ENCODE results near the gene CLDND1.

The CLDND1 gene

DNA sequence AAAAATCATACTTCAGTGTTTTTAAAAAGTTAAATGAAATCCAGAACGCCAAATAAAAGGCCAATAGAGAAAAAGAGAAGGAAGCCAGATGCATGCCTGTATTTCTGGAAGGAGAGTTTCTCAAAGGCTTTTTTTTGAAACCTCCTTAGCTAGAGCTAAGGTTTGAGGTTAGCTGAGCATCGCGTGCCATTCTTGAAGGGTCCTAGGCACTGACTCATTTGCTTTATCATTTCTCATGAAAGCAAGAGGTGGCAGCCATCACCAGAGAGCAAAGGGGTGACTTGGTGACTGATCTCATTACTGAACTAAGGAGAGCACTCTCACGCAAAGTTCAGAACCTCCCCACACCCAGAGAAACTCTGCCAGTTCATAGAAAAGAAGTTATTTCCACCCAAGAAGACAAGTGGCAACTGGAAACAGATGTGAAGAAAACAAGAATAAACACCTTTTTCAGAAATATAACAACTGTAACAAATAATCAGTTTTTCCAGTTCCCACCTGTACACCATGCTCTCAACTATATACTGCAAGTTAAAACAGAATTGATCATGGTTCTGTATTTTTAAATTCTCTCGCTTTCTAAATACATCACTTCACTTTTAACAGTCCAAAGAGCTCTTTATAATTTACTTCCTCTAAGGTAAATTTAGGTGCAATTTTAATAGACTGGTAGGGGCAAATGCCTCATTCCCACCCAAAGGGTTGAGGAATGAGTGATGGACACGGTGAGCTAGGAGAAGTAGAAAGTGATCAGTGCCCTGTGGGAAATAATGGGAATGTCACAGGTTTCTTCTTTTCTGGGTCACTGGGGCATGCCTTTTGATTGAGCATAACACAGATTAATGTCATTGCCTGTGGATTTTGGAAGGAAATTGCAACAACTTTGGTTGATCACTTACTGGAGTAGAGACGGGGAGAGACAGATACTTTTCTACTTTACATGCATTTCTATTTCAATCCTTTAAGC is 33.7 kb upstream of the CLDND1 start:
- Mint-ChIP-seq H3K27ac (peak overlapping the region; percentile 88), H3K27me3 (peaks cover 8 to 10% of the 10 kb centered on the region in 2 donors), H3K36me3 (peaks cover 2 to 3% of the 10 kb centered on the region in 2 donors), H3K4me3 (peak overlapping the region; percentile 52 to 67), H3K9me3 (peaks cover 0 to 1% of the 10 kb centered on the region in 2 donors), H3K4me1 (peaks cover 7 to 37% of the 10 kb centered on the region in 2 donors)
- peak; percentile 64 for DNase-seq
- ATAC-seq (replicated peaks), result peak; percentile 92 to 95

DNA sequence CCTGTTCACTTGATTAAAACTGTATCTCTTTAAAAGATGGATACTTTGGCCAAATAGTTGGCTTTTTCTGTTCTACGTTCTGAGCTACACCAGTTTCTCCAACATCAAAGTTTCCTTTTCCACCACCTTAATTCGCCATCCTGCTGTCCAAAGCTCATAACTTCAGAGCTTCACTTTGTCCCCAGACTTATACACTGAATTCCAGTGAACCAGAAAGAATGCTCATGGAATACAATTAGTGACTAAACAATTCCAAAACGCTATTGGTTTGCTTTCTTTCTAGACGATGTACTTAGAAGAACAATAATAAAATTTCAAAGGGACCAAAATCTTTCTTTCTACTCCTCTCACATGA is 32.3 kb upstream of the CLDND1 start:
- DNase-seq (no peak), ATAC-seq (replicated peaks) (no peak)
- peaks cover 4 to 31% of the 10 kb centered on the region in 2 donors for H3K4me1 Mint-ChIP-seq
- peaks cover 10 to 12% of the 10 kb centered on the region in 2 donors for H3K27me3 Mint-ChIP-seq
- no peak overlapping the region for H3K27ac Mint-ChIP-seq
- H3K36me3 Mint-ChIP-seq, result peaks cover 2 to 3% of the 10 kb centered on the region in 2 donors
- H3K9me3 Mint-ChIP-seq, result peaks cover 0 to 1% of the 10 kb centered on the region in 2 donors
- no peak overlapping the region for H3K4me3 Mint-ChIP-seq

DNA sequence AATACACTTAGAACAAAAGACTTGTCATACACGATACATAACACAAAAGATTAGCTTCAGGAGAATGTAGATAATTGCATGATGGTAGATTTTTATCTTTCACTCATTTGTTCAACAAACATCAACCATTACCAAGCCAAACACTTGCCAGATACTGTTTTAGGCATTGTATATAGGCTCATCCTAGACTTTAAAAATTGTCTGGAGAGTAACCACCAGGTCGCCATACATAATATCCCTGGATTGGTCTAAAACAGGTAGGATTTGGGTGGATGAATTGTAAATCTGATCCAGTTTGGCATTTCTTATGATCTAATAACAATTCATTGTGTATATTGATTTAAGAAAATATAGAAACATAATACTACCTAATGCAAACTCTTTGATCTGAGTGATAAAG is 31.9 kb upstream of the CLDND1 start:
- H3K27ac Mint-ChIP-seq, result peak overlapping the region; percentile 25
- peaks cover 12 to 13% of the 10 kb centered on the region in 2 donors for H3K27me3 Mint-ChIP-seq
- H3K4me3 Mint-ChIP-seq, result no peak overlapping the region
- H3K4me1 Mint-ChIP-seq, result peaks cover 4 to 31% of the 10 kb centered on the region in 2 donors
- H3K36me3 Mint-ChIP-seq, result peaks cover 2 to 3% of the 10 kb centered on the region in 2 donors
- no peak for DNase-seq
- peaks cover 0 to 1% of the 10 kb centered on the region in 2 donors for H3K9me3 Mint-ChIP-seq
- no peak for ATAC-seq (replicated peaks)

DNA sequence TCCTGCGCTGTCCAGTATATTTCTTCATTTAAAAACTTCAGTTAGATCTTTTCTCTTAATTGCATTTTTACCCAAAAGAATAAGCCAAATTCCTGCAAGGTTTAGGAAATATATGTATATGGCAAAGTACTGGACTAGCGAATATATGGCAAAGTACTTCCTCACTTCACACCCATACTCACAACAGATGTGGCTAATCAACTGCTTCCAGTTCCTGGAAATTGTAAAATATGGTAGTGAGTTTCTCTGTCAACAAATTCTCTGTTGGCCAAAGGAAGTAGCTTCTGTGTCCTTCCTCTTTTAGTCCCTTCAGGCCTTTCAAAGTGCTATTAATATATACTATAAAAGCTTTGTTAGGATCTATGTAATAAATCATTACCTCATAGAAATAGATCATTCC is 31.1 kb upstream of the CLDND1 start:
- peaks cover 2 to 3% of the 10 kb centered on the region in 2 donors for H3K36me3 Mint-ChIP-seq
- DNase-seq (no peak), ATAC-seq (replicated peaks) (no peak)
- H3K4me3 Mint-ChIP-seq, result no peak overlapping the region
- H3K27ac Mint-ChIP-seq, result no peak overlapping the region
- peaks cover 12 to 18% of the 10 kb centered on the region in 2 donors for H3K27me3 Mint-ChIP-seq
- peaks cover 4 to 31% of the 10 kb centered on the region in 2 donors for H3K4me1 Mint-ChIP-seq
- H3K9me3 Mint-ChIP-seq, result peaks cover 0 to 1% of the 10 kb centered on the region in 2 donors

DNA sequence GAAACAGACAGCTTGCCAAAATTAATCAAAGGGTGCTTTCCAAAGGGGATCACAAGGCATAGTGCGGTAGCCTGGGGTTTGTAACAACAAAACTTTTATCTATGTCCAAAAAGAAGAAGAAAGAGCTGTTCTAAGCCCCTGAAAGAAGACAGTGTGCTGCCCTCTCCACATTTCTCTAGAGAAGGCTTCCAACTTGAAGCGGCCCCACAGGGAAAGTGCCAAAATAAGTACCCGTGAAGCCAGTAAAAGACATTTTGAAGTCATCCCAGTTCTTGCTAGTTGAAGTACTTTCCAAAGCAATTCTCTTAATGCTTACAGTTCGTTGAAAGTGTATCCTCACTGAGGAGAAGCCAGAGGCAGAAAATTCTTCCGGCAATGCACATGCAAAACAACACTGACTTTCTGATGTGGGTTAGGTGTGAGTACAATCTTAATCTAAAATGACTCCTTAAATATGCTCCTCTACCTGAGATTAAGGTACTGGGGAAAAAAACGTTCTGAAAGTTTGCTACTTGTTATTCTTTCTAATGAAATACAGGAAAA is 30.4 kb upstream of the CLDND1 start:
- Mint-ChIP-seq H3K9me3 (peaks cover 0 to 1% of the 10 kb centered on the region in 2 donors), H3K4me1 (peaks cover 4 to 31% of the 10 kb centered on the region in 2 donors), H3K27me3 (peaks cover 8 to 18% of the 10 kb centered on the region in 2 donors), H3K36me3 (peaks cover 2 to 3% of the 10 kb centered on the region in 2 donors), H3K27ac (no peak overlapping the region), H3K4me3 (no peak overlapping the region)
- ATAC-seq (replicated peaks), result no peak
- no peak for DNase-seq

DNA sequence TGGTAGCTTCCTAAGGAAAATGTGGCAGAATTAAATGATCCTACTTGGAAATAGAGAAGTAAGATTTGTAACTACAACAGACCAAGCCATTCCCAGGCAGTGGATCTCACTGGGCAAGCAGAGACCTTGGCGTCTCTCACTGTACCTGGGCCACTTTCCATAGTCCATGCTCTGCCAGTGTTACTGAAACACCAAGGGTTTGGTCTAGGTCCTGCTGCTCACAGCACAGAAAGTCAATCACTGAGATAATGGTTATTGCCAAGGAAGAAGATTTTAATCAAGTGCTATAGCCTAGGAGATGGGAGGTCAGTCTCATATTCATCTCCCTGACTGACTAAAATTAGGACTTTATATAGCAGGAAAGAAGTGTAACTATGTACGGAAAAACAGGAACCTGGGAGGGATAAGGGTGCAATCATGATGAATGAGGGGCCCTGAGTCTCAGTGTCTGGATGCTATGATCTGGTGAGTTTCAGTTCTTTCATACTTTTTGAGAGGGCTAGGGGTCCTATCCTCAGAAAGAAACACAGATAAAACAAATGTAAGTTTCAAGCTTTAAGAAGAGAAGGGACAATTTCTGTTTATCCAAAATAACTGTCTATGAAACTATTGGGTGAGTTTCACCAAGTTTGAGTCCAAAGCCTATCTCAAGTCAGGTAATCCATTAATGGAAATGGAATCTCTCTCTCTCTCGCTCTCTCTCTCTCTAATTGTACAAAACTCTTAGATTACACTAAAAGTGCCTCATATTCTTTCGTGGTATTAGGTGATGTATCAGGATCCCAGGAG is 29.7 kb upstream of the CLDND1 start:
- peaks cover 0 to 1% of the 10 kb centered on the region in 2 donors for H3K9me3 Mint-ChIP-seq
- DNase-seq, result no peak
- H3K4me1 Mint-ChIP-seq, result peaks cover 4 to 27% of the 10 kb centered on the region in 2 donors
- ATAC-seq (replicated peaks), result no peak
- H3K27me3 Mint-ChIP-seq, result peaks cover 4 to 18% of the 10 kb centered on the region in 2 donors
- H3K36me3 Mint-ChIP-seq, result peaks cover 2 to 3% of the 10 kb centered on the region in 2 donors
- peak overlapping the region; percentile 73 for H3K27ac Mint-ChIP-seq
- H3K4me3 Mint-ChIP-seq, result no peak overlapping the region

DNA sequence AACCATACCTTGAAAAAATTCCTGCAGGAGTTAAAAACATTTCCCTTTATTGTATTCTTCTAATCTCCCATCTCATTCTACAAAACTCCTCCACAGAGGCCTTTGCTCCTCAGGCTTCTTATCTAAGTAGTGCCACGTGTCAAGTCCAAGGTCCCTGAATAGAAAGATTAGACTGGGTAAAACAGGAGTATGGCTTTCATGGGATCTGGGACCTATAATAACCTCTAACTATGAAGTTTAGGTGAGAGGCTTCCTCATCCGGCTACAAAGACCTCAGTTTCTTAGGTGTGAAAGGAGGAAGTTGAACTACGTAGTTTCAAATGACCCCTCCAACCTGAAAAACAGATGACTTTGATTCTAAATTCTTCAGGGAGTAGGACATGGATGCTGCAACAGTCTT is 29.1 kb upstream of the CLDND1 start:
- DNase-seq, result no peak
- Mint-ChIP-seq H3K9me3 (peaks cover 0 to 1% of the 10 kb centered on the region in 2 donors), H3K4me1 (peaks cover 4 to 21% of the 10 kb centered on the region in 2 donors), H3K27ac (peak overlapping the region; percentile 73), H3K36me3 (peaks cover 2 to 3% of the 10 kb centered on the region in 2 donors), H3K4me3 (no peak overlapping the region), H3K27me3 (peaks cover 4 to 15% of the 10 kb centered on the region in 2 donors)
- no peak for ATAC-seq (replicated peaks)

DNA sequence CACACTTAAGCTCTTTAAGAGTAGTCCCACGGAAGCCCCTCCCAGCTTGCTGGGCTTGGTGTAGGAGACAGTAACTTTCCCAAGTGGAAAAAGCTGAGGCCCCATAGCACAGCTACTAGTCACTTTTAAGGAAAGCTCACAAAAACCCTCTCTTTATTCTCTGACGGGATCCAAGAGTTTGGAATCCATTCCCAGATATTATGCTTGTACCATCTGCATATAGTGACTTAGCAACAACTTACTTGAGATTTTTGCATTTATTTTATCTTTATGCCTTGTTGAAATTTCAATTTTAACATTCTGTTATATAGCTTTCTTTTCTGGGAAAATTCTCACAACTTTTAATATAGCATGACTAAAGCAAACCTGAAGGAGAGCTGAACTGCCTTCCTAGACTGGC is 28.5 kb upstream of the CLDND1 start:
- ATAC-seq (replicated peaks), result no peak
- H3K27me3 Mint-ChIP-seq, result peaks cover 4 to 16% of the 10 kb centered on the region in 2 donors
- no peak for DNase-seq
- no peak overlapping the region for H3K27ac Mint-ChIP-seq
- peaks cover 2 to 3% of the 10 kb centered on the region in 2 donors for H3K36me3 Mint-ChIP-seq
- H3K4me3 Mint-ChIP-seq, result no peak overlapping the region
- H3K9me3 Mint-ChIP-seq, result peaks cover 0 to 1% of the 10 kb centered on the region in 2 donors
- peaks cover 5 to 16% of the 10 kb centered on the region in 2 donors for H3K4me1 Mint-ChIP-seq

DNA sequence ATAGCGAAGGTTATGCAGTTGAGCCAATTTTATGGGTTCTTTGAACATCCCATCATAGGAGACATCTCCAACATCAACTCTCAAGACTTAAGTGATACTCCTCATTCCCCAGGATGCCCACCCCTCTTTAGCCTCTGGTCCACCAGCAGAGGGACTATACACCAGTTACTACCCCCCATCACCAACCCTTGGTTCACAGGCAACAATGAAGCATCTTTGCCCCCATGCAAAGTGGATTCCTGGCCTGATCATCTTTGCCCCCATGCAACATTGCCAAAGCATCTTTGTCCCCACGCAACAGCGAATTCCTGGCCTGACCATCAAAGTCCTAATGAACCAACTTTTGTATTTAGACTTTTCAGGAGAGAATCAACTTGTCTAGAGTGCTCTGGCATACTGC is 28.1 kb upstream of the CLDND1 start:
- H3K9me3 Mint-ChIP-seq, result peaks cover 0 to under 1% of the 10 kb centered on the region in 2 donors

DNA sequence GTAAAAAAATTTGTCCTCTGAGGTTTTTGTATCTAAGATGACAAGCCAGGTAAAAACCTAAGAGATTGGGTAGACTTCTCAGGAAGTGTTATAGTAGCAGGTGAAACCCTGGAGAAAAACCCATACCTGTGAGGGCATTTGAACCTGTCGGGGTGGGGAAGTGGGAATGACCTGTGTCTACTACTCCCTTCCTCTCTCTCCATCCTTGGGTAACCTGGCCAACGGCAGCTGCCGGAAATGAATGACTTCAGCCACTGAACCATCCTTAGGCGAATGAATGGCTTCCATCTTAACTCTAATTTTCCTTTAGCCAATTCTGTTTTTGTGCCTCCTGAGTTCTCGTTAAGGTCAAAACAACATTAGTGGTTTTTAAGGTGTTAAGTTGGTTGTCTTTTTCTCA is 25.8 kb upstream of the CLDND1 start:
- Mint-ChIP-seq H3K27ac (no peak overlapping the region), H3K4me1 (peaks cover 3 to 8% of the 10 kb centered on the region in 2 donors), H3K27me3 (peaks cover 4 to 14% of the 10 kb centered on the region in 2 donors), H3K36me3 (no peaks in the 10 kb centered on the region), H3K9me3 (no peaks in the 10 kb centered on the region), H3K4me3 (no peak overlapping the region)
- DNase-seq (no peak), ATAC-seq (replicated peaks) (no peak)

More for the DNA sequence above, 28.1 kb upstream of the CLDND1 start:
- H3K4me1 Mint-ChIP-seq, result peaks cover 5 to 11% of the 10 kb centered on the region in 2 donors
- no peak for ATAC-seq (replicated peaks)
- DNase-seq, result no peak
- H3K36me3 Mint-ChIP-seq, result peaks cover 1 to 2% of the 10 kb centered on the region in 2 donors
- no peak overlapping the region for H3K4me3 Mint-ChIP-seq
- H3K27me3 Mint-ChIP-seq, result peaks cover 4 to 17% of the 10 kb centered on the region in 2 donors
- no peak overlapping the region for H3K27ac Mint-ChIP-seq

DNA sequence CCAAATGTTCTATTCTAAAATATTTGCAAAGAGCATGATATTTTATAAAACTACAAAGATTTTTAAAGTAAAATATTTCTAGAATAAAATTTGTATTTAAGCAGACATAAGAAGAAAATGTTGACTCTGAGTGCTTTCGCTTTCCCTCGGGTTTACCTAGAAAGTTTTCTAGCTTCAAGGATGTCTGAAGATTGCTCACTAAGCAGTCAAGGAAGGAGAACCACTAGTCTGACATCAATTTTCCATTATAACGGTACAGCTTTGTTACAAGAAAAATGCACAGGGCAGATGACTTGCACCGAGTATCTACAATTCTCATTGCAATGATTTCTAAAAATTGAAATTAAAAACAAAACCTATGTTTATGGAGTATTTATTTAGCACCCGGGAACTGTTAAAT is 23.2 kb upstream of the CLDND1 start:
- no peaks in the 10 kb centered on the region for H3K9me3 Mint-ChIP-seq
- H3K36me3 Mint-ChIP-seq, result no peaks in the 10 kb centered on the region
- peak in 1 of 2 donors; percentile 52 for ATAC-seq (replicated peaks)
- H3K4me3 Mint-ChIP-seq, result no peak overlapping the region
- no peak for DNase-seq
- H3K4me1 Mint-ChIP-seq, result peaks cover 0 to 1% of the 10 kb centered on the region in 2 donors
- peaks cover 2 to 24% of the 10 kb centered on the region in 2 donors for H3K27me3 Mint-ChIP-seq
- no peak overlapping the region for H3K27ac Mint-ChIP-seq

DNA sequence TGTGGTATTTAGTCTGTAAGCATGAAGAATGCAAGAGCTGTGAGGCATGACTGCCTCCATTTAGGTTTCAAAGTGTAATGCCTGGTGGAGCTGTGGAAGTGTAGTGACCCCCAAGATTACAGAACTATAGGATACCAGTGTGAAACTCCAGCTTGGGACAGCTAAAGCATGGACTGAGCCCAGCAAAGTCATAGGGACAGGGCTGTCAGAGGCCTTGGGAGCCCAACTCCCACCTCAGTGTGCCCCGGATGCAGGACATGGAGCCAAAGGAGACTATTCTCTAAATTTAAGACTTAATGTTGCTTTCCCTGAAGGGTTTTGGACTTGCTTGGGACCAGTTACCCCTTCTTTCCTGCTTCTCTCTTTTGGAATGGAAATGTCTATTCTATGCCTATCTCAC is 19.9 kb upstream of the CLDND1 start:
- no peak overlapping the region for H3K27ac Mint-ChIP-seq
- H3K36me3 Mint-ChIP-seq, result no peaks in the 10 kb centered on the region
- peaks cover 0 to 16% of the 10 kb centered on the region in 2 donors for H3K27me3 Mint-ChIP-seq
- H3K4me1 Mint-ChIP-seq, result peaks cover 2 to 5% of the 10 kb centered on the region in 2 donors
- no peak overlapping the region for H3K4me3 Mint-ChIP-seq
- H3K9me3 Mint-ChIP-seq, result no peaks in the 10 kb centered on the region
- DNase-seq (no peak), ATAC-seq (replicated peaks) (no peak)

DNA sequence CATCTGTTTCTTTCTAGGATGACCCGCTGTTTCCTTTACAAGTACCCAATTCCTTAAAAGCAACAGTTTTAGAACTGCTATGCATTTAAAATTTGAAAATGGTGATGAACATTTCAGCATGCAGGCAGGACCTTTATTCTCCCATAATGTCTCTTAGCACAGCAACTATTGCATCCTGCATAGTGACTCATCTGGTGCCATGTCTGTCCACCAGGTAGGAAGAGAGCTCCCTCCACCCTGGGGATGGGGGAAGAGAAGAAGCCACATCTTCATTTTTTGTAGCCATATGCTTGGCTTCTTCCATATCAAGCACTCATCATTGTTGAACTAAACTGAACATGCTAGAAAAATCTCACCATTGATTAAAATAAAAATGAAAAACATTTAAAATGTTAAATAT is 19.0 kb upstream of the CLDND1 start:
- no peak overlapping the region for H3K27ac Mint-ChIP-seq
- no peak for DNase-seq
- no peak for ATAC-seq (replicated peaks)
- H3K4me3 Mint-ChIP-seq, result no peak overlapping the region
- no peaks in the 10 kb centered on the region for H3K36me3 Mint-ChIP-seq
- peaks cover 0 to 16% of the 10 kb centered on the region in 2 donors for H3K27me3 Mint-ChIP-seq
- H3K4me1 Mint-ChIP-seq, result peaks cover 2 to 5% of the 10 kb centered on the region in 2 donors
- H3K9me3 Mint-ChIP-seq, result no peaks in the 10 kb centered on the region

DNA sequence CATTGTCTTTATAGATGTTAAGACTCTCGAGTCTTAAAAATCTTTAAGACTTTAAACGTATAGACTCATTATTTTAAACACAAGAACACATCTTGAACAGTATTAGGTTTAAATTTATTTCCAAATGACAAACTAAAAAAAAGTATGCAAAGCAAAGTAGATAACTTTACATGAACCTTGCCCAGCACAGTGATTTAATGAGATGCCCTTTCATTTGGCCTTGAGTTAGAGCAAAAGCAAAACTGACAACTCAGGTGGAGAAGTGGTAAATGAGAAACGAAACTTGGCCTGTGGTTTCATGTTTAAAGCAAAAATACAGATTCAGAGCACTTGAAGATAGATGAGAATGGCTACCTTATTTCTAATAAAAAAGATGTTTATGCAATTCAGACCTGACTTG is 17.6 kb upstream of the CLDND1 start:
- no peak for DNase-seq
- ATAC-seq (replicated peaks), result peak; percentile 67 to 72
- Mint-ChIP-seq H3K4me1 (peaks cover 1 to 5% of the 10 kb centered on the region in 2 donors), H3K27me3 (peaks cover 0 to 9% of the 10 kb centered on the region in 2 donors), H3K36me3 (no peaks in the 10 kb centered on the region), H3K9me3 (no peaks in the 10 kb centered on the region), H3K4me3 (no peak overlapping the region), H3K27ac (no peak overlapping the region)

Data from stimulated activated naive B cell treated with anti-CD40 and anti-IgM and Interleukin-4, amounts not matched to agents 10 μg/mL and 1 μg/mL and 100 μg/mL, for 72 hours (primary cell).